ENCODE measurements around the gene MSLN. TPM values are rescaled to one million over a fixed set of nuclear protein-coding genes. Genes with fewer than 3 reads are reported as not detected.

The MSLN gene
- total and polyA plus RNA-seq, 9 of the 15 experiments (the other 6 are each of a cell fraction or from before 2014, with no cell fraction given), result not detected

DNA sequence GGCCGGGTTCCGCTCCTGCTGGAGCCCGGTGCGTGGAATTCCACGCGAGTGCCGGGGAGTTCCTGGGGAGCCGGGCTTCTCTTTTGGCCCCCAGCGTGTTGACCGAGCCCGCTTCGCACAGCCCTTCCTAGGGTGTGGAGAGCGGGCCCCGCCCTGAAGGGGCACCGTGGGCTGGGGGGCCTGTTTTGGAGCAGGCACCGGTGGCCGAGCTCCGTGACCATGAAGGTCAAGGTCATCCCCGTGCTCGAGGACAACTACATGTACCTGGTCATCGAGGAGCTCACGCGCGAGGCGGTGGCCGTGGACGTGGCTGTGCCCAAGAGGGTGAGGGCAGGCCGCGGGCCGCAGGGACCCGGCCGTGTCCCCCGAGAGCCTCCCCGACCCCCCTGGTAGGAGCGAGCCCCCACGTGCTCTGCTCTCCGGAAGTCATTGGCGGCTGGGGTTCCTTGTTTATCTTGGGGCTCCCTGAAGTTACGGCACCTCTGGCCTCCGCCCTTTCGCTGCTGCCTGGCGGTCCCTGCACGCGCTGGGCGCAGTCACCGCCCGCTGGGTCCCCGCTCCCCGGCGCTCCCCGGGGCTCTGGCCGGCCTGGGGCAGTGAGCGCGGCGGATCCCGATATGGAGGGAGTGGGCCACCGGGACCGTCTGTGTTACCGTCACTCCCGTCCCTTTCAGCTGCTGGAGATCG is 33.1 kb upstream of the MSLN start (continued):
- TF ChIP-seq, protein P1, sequence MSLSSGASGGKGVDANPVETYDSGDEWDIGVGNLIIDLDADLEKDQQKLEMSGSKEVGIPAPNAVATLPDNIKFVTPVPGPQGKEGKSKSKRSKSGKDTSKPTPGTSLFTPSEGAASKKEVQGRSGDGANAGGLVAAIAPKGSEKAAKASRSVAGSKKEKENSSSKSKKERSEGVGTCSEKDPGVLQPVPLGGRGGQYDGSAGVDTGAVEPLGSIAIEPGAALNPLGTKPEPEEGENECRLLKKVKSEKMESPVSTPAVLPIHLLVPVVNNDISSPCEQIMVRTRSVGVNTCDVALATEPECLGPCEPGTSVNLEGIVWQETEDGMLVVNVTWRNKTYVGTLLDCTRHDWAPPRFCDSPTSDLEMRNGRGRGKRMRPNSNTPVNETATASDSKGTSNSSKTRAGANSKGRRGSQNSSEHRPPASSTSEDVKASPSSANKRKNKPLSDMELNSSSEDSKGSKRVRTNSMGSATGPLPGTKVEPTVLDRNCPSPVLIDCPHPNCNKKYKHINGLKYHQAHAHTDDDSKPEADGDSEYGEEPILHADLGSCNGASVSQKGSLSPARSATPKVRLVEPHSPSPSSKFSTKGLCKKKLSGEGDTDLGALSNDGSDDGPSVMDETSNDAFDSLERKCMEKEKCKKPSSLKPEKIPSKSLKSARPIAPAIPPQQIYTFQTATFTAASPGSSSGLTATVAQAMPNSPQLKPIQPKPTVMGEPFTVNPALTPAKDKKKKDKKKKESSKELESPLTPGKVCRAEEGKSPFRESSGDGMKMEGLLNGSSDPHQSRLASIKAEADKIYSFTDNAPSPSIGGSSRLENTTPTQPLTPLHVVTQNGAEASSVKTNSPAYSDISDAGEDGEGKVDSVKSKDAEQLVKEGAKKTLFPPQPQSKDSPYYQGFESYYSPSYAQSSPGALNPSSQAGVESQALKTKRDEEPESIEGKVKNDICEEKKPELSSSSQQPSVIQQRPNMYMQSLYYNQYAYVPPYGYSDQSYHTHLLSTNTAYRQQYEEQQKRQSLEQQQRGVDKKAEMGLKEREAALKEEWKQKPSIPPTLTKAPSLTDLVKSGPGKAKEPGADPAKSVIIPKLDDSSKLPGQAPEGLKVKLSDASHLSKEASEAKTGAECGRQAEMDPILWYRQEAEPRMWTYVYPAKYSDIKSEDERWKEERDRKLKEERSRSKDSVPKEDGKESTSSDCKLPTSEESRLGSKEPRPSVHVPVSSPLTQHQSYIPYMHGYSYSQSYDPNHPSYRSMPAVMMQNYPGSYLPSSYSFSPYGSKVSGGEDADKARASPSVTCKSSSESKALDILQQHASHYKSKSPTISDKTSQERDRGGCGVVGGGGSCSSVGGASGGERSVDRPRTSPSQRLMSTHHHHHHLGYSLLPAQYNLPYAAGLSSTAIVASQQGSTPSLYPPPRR (CRISPR knock-in tag; IDR thresholded peaks at IDR 0.05; ENCODE audit: borderline replicate concordance), result no peak
- no peak for TF ChIP-seq KAT8 (IDR thresholded peaks at IDR 0.05; ENCODE audit: low read depth)
- TF ChIP-seq ERF (CRISPR knock-in tag; IDR thresholded peaks at IDR 0.05), result 0 out of 2 replicates have a peak, but pooled peaks have one; percentile 35
- TF ChIP-seq, protein P2, sequence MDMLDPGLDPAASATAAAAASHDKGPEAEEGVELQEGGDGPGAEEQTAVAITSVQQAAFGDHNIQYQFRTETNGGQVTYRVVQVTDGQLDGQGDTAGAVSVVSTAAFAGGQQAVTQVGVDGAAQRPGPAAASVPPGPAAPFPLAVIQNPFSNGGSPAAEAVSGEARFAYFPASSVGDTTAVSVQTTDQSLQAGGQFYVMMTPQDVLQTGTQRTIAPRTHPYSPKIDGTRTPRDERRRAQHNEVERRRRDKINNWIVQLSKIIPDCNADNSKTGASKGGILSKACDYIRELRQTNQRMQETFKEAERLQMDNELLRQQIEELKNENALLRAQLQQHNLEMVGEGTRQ (CRISPR knock-in tag; IDR thresholded peaks at IDR 0.05), result peak; percentile 49
- TF ChIP-seq, protein P3, sequence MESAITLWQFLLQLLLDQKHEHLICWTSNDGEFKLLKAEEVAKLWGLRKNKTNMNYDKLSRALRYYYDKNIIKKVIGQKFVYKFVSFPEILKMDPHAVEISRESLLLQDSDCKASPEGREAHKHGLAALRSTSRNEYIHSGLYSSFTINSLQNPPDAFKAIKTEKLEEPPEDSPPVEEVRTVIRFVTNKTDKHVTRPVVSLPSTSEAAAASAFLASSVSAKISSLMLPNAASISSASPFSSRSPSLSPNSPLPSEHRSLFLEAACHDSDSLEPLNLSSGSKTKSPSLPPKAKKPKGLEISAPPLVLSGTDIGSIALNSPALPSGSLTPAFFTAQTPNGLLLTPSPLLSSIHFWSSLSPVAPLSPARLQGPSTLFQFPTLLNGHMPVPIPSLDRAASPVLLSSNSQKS (CRISPR knock-in tag; IDR thresholded peaks at IDR 0.05), result no peak
- TF ChIP-seq PRPF4 (IDR thresholded peaks at IDR 0.05; ENCODE audit: insufficient read depth, low read depth, low read length, poor library complexity, severe bottlenecking), result no peak
- TF ChIP-seq, protein P4, sequence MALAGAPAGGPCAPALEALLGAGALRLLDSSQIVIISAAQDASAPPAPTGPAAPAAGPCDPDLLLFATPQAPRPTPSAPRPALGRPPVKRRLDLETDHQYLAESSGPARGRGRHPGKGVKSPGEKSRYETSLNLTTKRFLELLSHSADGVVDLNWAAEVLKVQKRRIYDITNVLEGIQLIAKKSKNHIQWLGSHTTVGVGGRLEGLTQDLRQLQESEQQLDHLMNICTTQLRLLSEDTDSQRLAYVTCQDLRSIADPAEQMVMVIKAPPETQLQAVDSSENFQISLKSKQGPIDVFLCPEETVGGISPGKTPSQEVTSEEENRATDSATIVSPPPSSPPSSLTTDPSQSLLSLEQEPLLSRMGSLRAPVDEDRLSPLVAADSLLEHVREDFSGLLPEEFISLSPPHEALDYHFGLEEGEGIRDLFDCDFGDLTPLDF (CRISPR knock-in tag; IDR thresholded peaks at IDR 0.05), result 0 out of 2 replicates have a peak, but pooled peaks have one; percentile 39
- TF ChIP-seq, protein P5, sequence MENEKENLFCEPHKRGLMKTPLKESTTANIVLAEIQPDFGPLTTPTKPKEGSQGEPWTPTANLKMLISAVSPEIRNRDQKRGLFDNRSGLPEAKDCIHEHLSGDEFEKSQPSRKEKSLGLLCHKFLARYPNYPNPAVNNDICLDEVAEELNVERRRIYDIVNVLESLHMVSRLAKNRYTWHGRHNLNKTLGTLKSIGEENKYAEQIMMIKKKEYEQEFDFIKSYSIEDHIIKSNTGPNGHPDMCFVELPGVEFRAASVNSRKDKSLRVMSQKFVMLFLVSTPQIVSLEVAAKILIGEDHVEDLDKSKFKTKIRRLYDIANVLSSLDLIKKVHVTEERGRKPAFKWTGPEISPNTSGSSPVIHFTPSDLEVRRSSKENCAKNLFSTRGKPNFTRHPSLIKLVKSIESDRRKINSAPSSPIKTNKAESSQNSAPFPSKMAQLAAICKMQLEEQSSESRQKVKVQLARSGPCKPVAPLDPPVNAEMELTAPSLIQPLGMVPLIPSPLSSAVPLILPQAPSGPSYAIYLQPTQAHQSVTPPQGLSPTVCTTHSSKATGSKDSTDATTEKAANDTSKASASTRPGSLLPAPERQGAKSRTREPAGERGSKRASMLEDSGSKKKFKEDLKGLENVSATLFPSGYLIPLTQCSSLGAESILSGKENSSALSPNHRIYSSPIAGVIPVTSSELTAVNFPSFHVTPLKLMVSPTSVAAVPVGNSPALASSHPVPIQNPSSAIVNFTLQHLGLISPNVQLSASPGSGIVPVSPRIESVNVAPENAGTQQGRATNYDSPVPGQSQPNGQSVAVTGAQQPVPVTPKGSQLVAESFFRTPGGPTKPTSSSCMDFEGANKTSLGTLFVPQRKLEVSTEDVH (IDR thresholded peaks at IDR 0.05; ENCODE audit: low read depth, partially characterized antibody), result no peak
- TF ChIP-seq FOXM1 (IDR thresholded peaks at IDR 0.05; ENCODE audit: low read depth), result no peak
- 0 out of 2 replicates have a peak, but pooled peaks have one; percentile 46 for TF ChIP-seq FOXM1 (CRISPR knock-in tag; IDR thresholded peaks at IDR 0.05; ENCODE audit: low read depth)
